Stimulated activated naive CD8-positive, alpha-beta T cell treated with anti-CD3 and anti-CD28 coated beads, Interleukin-15, amount 100 ng/mL, for 72 hours (primary cell): Measurements from ENCODE around the gene LBH.
A peak's percentile ranks its signal among the peaks of the same experiment; 100 is the strongest.

Experiments
- ATAC-seq: fragments of 150-1000 bp; cut with Tn5 transposase; 2 replicates; pipeline ENCODE4 v1.10.0; 2021; ENCODE audit warnings: mild to moderate bottlenecking, moderate library complexity
- DNase-seq, 2 donors: peaks; one replicate each; pipeline ENCODE4 v3.0.0; 2021 to 2022
- H3K27ac Mint-ChIP-seq, 2 donors: one replicate each; pipeline ENCODE4 v1.8.0; 2022; ENCODE audit warnings: mild to moderate bottlenecking in 2 of 2, mixed read lengths in 2 of 2, moderate library complexity in 2 of 2
- H3K27me3 Mint-ChIP-seq: one replicate; pipeline ENCODE4 v1.8.0; 2022; ENCODE audit warnings: mixed read lengths
- H3K4me1 Mint-ChIP-seq: one replicate; pipeline ENCODE4 v1.8.0; 2022; ENCODE audit warnings: mild to moderate bottlenecking, mixed read lengths
- H3K4me3 Mint-ChIP-seq, 2 donors: one replicate each; pipeline ENCODE4 v1.8.0; 2022; ENCODE audit warnings: mild to moderate bottlenecking in 2 of 2, mixed read lengths in 2 of 2, moderate library complexity in 1 of 2
- H3K9me3 Mint-ChIP-seq, 2 donors: one replicate each; pipeline ENCODE4 v1.8.0; 2022; ENCODE audit warnings: mixed read lengths in 2 of 2

Gene LBH

DNA sequence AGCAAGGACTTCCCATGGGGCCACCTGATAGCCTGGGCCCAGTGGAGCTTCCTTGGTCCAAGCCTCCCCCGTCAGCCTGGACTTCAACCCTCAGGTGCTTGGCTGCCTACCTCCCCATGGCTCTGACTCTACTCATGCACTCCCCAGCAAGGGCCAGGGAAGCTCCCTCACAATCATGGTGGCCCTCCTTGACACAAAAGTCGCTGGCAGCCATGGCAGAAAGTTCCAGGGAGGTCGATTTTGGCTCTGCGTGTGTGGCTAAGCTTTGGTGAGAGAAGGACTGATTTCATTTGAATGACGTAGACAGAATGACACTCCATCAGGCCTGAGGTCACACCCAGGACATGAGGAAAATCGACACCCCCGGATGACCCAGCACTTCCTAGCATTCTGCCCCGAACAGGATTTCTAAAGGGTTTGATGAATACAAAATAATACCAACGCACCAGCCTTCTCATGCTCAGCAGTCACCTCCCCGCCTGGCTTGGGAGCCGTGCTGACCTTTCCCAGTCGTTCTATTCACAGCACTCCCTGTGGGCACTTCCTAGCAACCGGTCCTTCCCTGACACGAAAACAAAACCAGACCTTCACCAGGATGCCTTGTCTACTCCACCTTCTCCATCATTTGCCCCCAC lies 52.7 kb downstream of the LBH start:
- Mint-ChIP-seq H3K4me3 (no peak overlapping the region), H3K27me3 (no peaks in the 10 kb centered on the region), H3K9me3 (no peaks in the 10 kb centered on the region), H3K27ac (peak overlapping the region in 1 of 2 donors; percentile 36), H3K4me1 (peaks cover 39% of the 10 kb centered on the region)
- ATAC-seq, result no peak
- DNase-seq, result no peak

DNA sequence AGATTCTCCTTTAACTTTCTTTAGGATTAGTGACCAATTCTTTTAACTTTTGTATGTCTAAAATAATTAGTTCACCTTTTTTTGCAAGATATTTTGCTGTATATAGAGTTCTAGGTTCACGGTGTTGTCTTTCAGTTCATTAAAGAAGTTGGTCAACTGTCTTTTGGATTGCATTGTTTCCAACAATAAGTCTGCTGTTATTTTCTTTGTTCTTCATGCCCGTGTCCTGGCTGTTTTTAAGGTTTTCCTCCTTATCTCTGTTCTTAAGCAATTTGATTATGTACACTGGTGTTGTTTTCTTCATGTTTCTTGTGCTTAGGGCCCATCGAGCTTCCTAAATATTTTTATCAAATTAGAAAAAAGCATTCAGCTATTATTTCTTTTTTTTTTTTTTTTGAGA lies 54.4 kb downstream of the LBH start:
- Mint-ChIP-seq H3K9me3 (no peaks in the 10 kb centered on the region), H3K4me1 (peaks cover 40% of the 10 kb centered on the region), H3K4me3 (no peak overlapping the region), H3K27ac (no peak overlapping the region), H3K27me3 (no peaks in the 10 kb centered on the region)
- ATAC-seq (no peak), DNase-seq (no peak)

DNA sequence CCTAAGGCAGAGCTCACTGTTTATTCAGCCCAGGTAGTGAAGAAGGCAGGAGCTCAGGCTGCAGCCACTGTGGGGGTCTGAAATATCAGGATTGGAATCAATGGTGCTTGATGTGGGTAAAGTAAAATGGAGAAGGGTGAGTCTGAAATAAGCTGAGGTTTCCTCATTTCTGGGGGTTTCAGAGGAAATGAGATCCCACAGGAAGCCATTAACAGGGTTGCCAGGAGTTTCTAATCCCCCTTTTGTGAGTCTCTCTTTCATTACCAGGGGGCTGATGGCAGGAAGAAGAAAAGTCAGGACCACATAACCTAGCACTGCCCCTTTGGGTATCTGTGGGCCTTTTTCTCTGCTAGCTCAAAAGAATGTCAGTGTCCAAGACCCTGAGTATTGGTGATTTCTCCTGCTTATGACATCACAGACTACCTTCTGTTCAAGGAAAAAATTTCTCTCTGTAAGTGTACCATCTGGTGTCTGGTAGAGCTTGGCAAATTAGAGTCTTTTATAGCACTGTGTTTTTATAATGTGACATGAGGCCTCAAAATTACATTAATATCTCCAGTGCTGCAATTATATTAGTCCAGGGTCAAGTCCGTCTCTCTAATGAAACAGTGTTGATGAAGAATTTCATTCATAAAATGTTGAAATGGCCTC lies 56.0 kb downstream of the LBH start:
- DNase-seq, result no peak
- Mint-ChIP-seq H3K27ac (peak overlapping the region; percentile 22 to 32), H3K4me1 (peaks cover 44% of the 10 kb centered on the region), H3K4me3 (peak overlapping the region; percentile 32 to 57), H3K9me3 (no peaks in the 10 kb centered on the region), H3K27me3 (no peaks in the 10 kb centered on the region)
- ATAC-seq, result no peak

DNA sequence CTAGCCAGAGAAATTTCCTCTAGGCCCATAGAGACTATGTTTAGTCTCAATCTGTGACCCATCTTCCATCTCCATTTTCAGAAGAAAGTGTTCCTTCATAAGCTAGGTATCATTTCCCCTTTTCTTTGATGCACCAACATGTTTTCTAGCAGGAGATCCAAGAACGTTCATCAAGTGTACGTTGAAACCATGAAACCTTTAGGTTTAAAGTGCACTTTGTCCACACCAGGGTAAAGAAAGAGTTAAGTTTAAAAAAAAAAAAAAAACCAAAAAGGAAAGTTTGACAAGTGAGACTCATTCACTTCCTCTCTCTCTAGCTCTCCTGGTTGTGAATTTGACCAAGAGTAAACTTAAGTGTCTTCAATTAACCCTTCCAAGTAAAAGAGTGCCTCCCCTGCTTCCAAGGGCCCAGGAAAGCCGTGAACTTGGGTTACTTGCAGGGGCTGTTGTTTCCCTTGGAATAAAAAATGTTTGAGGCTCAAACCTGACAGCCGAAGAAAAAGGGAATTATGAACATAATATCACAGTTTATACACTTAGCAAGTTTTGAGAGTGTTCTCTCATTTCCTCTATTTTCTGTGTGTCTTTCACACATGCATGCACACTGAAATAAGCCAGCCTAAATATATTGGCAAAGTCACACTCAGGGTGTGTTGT lies 56.7 kb downstream of the LBH start:
- no peak for ATAC-seq

DNA sequence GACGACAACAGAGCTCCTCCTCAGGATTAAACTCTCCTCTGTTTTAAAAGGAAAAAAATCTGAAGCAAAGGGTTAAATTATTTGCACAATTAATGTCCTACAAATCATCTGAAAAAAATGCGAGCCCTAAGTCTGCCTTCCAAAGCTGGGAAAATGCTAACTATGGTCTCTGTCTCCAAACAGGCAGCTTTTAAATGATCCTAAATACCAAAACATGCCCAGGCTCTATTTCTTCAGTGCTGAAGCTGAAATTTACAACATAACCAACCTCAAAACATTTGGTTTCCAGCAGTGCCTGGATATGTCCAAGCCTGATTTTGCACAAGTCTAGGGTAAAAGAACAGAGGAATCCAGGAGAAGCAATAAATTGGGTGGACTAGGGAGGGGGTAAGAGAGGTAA lies 57.2 kb downstream of the LBH start:
- H3K27ac Mint-ChIP-seq, result no peak overlapping the region
- H3K4me3 Mint-ChIP-seq, result no peak overlapping the region
- H3K9me3 Mint-ChIP-seq, result no peaks in the 10 kb centered on the region
- peaks cover 54% of the 10 kb centered on the region for H3K4me1 Mint-ChIP-seq
- ATAC-seq (no peak), DNase-seq (no peak)
- H3K27me3 Mint-ChIP-seq, result no peaks in the 10 kb centered on the region

More for the DNA sequence above, 56.7 kb downstream of the LBH start:
- Mint-ChIP-seq H3K4me1 (peaks cover 48% of the 10 kb centered on the region), H3K27ac (peak overlapping the region; percentile 15 to 22), H3K9me3 (no peaks in the 10 kb centered on the region), H3K27me3 (no peaks in the 10 kb centered on the region), H3K4me3 (peak overlapping the region; percentile 32 to 57)
- DNase-seq, result no peak

DNA sequence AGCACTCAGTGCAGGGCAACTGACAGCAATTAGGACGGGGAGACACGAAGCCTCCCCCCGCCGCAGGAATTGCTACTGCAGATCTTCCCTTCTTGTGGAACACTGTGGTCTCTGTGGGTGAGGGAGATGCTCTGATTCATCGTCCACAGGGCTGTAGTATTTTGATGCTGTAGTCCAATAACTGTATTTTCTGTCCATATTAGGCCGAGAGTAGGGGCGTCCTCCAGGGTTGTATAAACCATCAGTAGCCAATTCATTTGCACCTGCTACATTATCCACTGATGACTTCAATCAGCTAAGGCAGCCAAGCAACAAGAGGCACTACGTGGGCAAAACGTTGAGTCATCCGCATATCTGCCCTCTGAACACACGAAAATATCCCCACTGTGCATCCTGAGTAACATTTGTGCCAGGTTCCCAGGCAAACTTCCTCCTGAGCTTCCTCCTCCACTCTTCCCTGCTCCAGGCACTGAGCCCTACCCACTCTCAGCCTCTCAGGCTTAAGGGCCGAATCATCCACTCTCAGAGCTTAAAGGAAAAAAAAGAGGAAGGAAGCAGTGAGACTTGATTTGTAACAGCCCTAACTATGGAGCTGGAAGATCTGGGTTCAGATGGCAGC lies 62.1 kb downstream of the LBH start:
- DNase-seq (peak; percentile 17 to 24), ATAC-seq (peak; percentile 78)
- H3K27ac Mint-ChIP-seq, result peak overlapping the region; percentile 36 to 74
- H3K27me3 Mint-ChIP-seq, result no peaks in the 10 kb centered on the region
- peaks cover 8 to 11% of the 10 kb centered on the region in 2 donors for H3K9me3 Mint-ChIP-seq
- peaks cover 42% of the 10 kb centered on the region for H3K4me1 Mint-ChIP-seq
- H3K4me3 Mint-ChIP-seq, result peak overlapping the region in 1 of 2 donors; percentile 3

DNA sequence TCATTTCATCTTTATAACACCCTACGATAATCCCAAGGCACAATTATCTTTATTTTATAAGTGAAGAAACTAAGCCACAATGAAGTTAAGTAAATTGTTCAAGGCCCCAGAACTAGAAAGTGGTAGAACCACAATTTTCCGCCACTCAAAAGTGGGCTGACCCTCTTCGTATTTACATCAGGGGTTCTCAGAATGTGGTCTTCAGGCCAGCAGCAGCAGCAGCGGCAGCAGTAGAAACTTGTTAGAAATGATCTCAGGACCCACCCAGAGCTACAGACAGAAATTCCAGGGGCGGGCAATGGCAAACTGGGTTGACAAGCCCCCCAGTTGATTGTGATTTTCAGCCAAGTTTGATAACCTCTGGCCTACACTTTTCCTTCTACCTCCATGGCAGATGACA lies 62.8 kb downstream of the LBH start:
- H3K9me3 Mint-ChIP-seq, result peaks cover 8 to 11% of the 10 kb centered on the region in 2 donors
- H3K4me3 Mint-ChIP-seq, result peak overlapping the region in 1 of 2 donors; percentile 3
- peak in 1 of 2 donors; percentile 27 for DNase-seq
- H3K4me1 Mint-ChIP-seq, result peaks cover 38% of the 10 kb centered on the region
- H3K27me3 Mint-ChIP-seq, result no peaks in the 10 kb centered on the region
- ATAC-seq, result peak; percentile 41
- H3K27ac Mint-ChIP-seq, result peak overlapping the region; percentile 16 to 36

DNA sequence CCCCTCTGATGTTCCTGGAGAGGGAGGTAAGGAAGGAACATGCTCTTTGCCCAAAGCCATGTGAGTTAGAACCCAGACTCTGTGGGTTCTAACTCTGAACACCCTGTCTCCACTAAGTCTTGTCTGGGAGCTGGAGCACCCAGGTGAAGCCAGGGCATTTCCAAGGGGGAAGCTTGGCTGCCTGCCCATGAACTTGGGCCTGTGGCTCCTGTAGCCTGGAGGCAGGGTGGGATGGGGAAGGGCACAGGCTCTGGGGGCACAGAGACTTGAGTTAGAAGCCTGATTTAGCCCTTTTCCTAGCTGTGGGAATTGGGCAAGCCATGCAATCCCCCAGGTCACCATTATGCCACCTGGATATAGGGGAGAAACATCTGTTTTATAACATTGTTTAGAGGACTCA lies 65.2 kb downstream of the LBH start:
- H3K4me1 Mint-ChIP-seq, result peaks cover 37% of the 10 kb centered on the region
- no peak for DNase-seq

DNA sequence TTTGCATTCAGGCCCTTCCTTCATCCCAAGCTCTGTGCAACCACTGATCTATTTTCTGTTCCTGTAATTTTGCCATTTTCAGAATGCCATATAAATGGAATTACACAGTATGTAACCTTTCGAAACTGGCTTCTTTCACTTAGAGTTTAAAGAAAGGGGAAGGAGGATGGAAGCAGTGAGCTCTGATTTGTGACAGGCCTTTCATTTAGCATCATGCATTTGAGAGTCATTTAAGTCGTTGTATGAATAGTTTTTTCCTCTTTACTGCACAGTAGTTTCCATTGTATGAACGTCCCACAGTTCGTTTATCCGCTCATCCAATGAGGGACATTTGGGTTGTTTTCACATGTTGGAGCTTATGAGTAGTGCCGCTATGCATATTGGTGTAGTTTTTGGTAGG lies 67.0 kb downstream of the LBH start:
- H3K27me3 Mint-ChIP-seq, result no peaks in the 10 kb centered on the region
- peaks cover 8 to 11% of the 10 kb centered on the region in 2 donors for H3K9me3 Mint-ChIP-seq
- DNase-seq, result no peak
- H3K4me3 Mint-ChIP-seq, result no peak overlapping the region
- ATAC-seq, result no peak
- H3K4me1 Mint-ChIP-seq, result peaks cover 31% of the 10 kb centered on the region
- H3K27ac Mint-ChIP-seq, result no peak overlapping the region

More for the DNA sequence above, 65.2 kb downstream of the LBH start:
- no peak overlapping the region for H3K4me3 Mint-ChIP-seq
- H3K9me3 Mint-ChIP-seq, result peaks cover 8 to 11% of the 10 kb centered on the region in 2 donors
- no peak overlapping the region for H3K27ac Mint-ChIP-seq
- H3K27me3 Mint-ChIP-seq, result no peaks in the 10 kb centered on the region
- ATAC-seq, result no peak

DNA sequence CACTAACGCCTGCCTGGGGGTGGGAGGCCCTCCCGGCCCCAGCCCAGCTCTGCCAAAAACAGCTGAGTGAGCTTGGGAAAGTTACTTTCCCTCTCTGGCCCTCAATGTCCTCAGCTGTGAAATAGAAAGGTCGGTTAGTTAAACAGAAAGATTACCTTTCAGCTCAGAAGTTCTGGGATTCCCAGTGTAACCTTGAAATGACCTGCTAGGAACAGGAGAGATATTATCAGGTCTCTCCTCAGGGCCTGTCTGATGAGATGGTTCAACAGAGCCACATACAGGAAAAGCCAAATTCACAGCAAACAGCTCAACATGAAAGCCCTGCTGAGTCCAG lies 68.8 kb downstream of the LBH start:
- DNase-seq, result no peak
- peaks cover 19% of the 10 kb centered on the region for H3K4me1 Mint-ChIP-seq
- no peak overlapping the region for H3K27ac Mint-ChIP-seq
- H3K4me3 Mint-ChIP-seq, result no peak overlapping the region
- no peaks in the 10 kb centered on the region for H3K27me3 Mint-ChIP-seq
- peaks cover 8 to 11% of the 10 kb centered on the region in 2 donors for H3K9me3 Mint-ChIP-seq
- no peak for ATAC-seq

DNA sequence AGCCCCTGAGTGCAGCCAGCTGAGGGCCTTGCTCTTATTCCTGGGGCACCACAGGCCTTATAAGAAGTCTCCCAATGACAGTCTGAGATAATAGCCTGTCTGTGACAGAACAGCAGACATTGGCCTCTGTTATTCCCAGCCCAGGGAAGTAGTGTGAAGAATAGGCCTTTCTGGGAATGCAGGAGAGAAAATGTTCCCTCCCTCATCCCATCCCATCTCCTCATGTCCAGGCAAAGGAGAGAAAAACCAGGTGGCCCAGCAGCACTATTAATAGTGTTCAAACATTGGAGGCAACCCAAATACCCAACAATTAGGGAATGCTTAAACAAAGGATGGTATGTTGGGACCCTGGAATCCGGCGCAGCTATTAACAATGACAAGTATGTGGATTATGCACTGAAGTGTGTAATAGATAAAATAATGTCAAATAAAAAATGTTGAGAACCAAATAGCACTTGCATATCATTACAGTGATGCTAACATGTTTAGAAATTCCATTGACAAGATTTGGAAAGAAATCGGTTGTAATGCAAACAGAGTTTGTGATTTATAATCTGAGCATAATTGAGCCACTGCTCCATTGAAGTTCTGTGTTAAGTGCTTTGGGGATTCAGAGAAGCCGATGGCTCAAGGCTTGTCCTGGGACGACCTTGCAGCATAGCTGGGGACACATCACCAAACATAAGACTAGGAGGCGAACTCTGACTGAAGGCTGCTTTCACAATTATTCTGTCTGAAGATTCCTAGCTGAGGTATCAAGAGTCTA lies 69.3 kb downstream of the LBH start:
- no peaks in the 10 kb centered on the region for H3K27me3 Mint-ChIP-seq
- peaks cover 8 to 11% of the 10 kb centered on the region in 2 donors for H3K9me3 Mint-ChIP-seq
- H3K27ac Mint-ChIP-seq, result peak overlapping the region in 1 of 2 donors; percentile 90
- ATAC-seq, result no peak
- H3K4me3 Mint-ChIP-seq, result no peak overlapping the region
- H3K4me1 Mint-ChIP-seq, result peaks cover 20% of the 10 kb centered on the region
- DNase-seq, result no peak

DNA sequence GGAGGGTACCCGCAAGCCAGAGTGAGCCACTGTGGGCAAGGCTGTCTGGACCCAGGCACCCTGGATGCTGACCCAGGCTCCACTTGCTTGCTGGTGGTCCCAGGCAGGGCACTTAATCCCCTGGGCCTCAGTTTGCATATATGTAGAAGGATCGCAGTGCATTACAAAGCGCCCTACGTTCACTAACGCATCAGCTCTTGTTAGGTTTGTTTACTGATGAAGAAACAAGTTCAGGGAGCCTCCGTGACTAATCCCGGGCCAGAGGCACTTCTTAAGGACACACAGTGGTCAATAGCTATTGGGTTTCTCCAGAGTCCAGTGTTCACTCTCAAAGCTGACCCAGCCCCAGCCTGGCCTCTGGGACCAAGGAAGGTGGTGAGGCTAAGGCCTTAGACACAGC lies 70.2 kb downstream of the LBH start:
- DNase-seq, result no peak
- H3K9me3 Mint-ChIP-seq, result peaks cover 9 to 13% of the 10 kb centered on the region in 2 donors
- no peak for ATAC-seq
- H3K27ac Mint-ChIP-seq, result peak overlapping the region in 1 of 2 donors; percentile 33
- H3K27me3 Mint-ChIP-seq, result no peaks in the 10 kb centered on the region
- H3K4me1 Mint-ChIP-seq, result peaks cover 26% of the 10 kb centered on the region
- no peak overlapping the region for H3K4me3 Mint-ChIP-seq

DNA sequence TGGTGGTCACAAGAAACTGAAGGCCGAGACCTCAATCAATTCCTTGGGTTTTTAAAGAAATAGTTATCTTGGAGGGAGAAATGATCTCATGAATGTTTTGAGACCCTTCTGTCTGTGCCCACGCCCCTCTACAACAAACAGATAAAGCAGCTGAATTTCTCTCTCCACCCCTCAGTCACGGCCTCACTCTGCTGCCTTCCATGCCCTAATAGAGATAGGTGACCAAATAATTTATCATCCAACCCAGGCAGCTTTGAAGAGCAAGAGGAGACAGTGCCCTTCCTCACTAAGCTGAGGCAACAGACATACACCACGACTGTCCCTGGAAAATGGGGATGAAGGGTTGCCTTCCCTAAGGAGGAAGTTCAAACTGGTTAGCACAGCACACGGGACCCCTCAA lies 71.2 kb downstream of the LBH start:
- Mint-ChIP-seq H3K4me3 (no peak overlapping the region), H3K27me3 (no peaks in the 10 kb centered on the region), H3K4me1 (peaks cover 30% of the 10 kb centered on the region), H3K9me3 (peaks cover 6 to 11% of the 10 kb centered on the region in 2 donors), H3K27ac (peak overlapping the region; percentile 3 to 13)
- ATAC-seq, result no peak
- no peak for DNase-seq

DNA sequence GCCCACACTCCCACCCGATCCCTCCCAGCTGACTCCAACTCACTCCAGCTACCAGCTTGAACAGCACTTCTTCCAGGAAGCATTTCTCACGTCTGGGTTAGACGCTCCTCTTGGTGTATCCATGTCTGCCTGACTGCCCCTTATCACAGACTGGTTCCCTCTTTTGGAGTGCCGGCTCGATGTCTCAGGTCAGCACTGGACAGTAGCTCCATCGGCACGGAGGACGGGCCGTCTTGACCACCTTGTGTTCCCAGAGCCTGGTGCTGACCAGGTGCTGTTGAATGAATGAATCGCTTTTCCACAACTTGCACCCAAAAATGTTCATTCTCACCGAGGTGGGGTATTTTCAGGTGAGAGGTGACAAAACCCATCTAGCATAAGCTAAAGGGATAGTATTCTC lies 71.8 kb downstream of the LBH start:
- no peak for ATAC-seq
- no peak overlapping the region for H3K4me3 Mint-ChIP-seq
- peak overlapping the region in 1 of 2 donors; percentile 87 for H3K27ac Mint-ChIP-seq
- no peak for DNase-seq
- H3K4me1 Mint-ChIP-seq, result peaks cover 30% of the 10 kb centered on the region
- no peaks in the 10 kb centered on the region for H3K27me3 Mint-ChIP-seq
- H3K9me3 Mint-ChIP-seq, result peaks cover 6 to 9% of the 10 kb centered on the region in 2 donors

DNA sequence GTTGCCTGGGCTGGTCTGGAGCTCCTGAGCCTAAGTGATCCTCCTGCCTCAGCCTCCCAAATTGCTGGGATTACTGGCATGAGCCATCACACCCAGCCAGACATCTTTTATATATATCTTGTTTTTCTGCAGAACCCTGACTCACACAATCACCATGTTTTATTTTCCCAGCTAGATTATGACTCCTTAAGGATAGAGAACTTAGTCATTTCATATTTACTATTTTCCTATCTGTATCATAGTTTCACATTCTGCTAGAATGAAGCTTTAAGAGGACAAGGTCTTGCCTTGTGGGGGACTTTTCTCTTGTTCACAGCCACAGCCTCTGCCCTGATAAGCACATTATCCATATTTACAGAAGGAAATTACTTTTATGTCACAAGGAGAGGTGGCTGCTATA lies 73.9 kb downstream of the LBH start:
- H3K27ac Mint-ChIP-seq, result no peak overlapping the region

More for the DNA sequence above, 73.9 kb downstream of the LBH start:
- Mint-ChIP-seq H3K27me3 (no peaks in the 10 kb centered on the region), H3K9me3 (peaks cover 6 to 9% of the 10 kb centered on the region in 2 donors), H3K4me1 (peaks cover 40% of the 10 kb centered on the region), H3K4me3 (no peak overlapping the region)
- ATAC-seq (no peak), DNase-seq (no peak)
